PC-3 (cell line): Measurements from ENCODE around the gene AGTPBP1.

Experiments used
- EZH2phosphoT487 ChIP-seq: fragments of 300-600 bp; sonication (generic); IDR thresholded peaks from 2 replicates; pipeline ENCODE4 v1.6.1; 2018; ENCODE audit warnings: mild to moderate bottlenecking, antibody characterized with exemption, low read length, borderline replicate concordance
- TF ChIP-seq, protein P1 (sequence below): fragments of 300-600 bp; sonication (generic); conservative IDR thresholded peaks from 2 replicates; pipeline ENCODE4 v1.5.1; 2017; ENCODE audit warnings: antibody characterized with exemption, low read depth, mild to moderate bottlenecking, low read length

DNA sequence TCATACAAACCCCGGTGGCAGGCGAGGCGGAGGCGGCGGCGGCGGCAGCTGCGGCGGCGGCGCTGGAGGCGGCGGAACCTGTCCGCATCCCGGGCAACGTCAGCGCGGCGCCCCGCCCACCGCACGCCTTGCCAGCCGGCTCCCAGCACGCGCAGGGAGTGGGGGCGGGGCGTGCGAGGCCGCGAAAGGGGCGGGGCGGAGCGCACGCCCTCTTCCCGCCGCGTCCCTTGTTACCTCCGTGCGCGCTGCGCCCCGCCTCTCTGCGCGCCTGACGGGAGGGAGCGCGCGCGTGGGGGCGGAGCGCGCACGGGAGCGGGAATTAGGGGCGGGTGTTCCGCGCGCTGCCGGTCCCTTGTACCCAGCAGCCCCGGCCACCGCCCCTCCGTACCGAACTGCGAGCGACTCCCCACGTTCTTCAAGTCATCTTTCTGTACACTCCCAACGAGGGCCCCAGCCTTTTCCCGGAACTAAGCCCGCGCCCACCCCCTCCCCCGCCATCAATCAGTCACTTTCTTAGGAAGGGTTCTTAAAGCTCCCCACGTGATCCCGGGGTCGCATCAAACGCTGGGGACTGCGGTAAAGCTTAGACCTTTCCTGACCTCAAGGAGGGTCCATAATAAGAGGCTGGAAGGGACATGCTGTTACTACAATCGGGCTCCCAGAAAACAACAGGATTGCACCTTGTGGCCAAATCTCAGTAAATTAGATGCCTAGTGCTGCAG is at the start of gene AGTPBP1:
- TF ChIP-seq, protein P1, sequence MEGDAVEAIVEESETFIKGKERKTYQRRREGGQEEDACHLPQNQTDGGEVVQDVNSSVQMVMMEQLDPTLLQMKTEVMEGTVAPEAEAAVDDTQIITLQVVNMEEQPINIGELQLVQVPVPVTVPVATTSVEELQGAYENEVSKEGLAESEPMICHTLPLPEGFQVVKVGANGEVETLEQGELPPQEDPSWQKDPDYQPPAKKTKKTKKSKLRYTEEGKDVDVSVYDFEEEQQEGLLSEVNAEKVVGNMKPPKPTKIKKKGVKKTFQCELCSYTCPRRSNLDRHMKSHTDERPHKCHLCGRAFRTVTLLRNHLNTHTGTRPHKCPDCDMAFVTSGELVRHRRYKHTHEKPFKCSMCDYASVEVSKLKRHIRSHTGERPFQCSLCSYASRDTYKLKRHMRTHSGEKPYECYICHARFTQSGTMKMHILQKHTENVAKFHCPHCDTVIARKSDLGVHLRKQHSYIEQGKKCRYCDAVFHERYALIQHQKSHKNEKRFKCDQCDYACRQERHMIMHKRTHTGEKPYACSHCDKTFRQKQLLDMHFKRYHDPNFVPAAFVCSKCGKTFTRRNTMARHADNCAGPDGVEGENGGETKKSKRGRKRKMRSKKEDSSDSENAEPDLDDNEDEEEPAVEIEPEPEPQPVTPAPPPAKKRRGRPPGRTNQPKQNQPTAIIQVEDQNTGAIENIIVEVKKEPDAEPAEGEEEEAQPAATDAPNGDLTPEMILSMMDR = no peak
- peak; percentile 82 for TF ChIP-seq EZH2phosphoT487
